Karpas-422 (cell line): ENCODE results near the gene TSC22D4. TPM values are rescaled to one million over a fixed set of nuclear protein-coding genes. Genes with fewer than 3 reads are reported as not detected.

Experiments used
- DNase-seq: peaks from one replicate; pipeline ENCODE4 v3.0.0-alpha.2; 2015
- H2AFZ ChIP-seq: fragments of 200-600 bp; sonication (generic); 2 replicates; pipeline ENCODE4 v1.6.1; 2014; ENCODE audit warnings: antibody characterized with exemption, low read length, mixed read lengths
- H3K27ac ChIP-seq: fragments of 200-600 bp; sonication (generic); 2 replicates; pipeline ENCODE4 v1.5.1; 2014; ENCODE audit warnings: mild to moderate bottlenecking, low read length, moderate library complexity
- H3K27me3 ChIP-seq: fragments of 200-600 bp; sonication (generic); 2 replicates; pipeline ENCODE4 v1.6.1; 2014; ENCODE audit warnings: low read length, mixed read lengths
- H3K36me3 ChIP-seq: fragments of 200-600 bp; sonication (generic); 2 replicates; pipeline ENCODE4 v1.6.1; 2014; ENCODE audit warnings: low read length, mixed read lengths; ENCODE audit not compliant: insufficient read depth
- H3K4me1 ChIP-seq: fragments of 200-600 bp; sonication (generic); 2 replicates; pipeline ENCODE4 v1.6.1; 2014; ENCODE audit warnings: mild to moderate bottlenecking, low read length, mixed read lengths
- H3K4me2 ChIP-seq: fragments of 200-600 bp; sonication (generic); 2 replicates; pipeline ENCODE4 v1.6.1; 2014; ENCODE audit warnings: low read length, low read depth, mild to moderate bottlenecking; ENCODE audit not compliant: poor library complexity, severe bottlenecking
- H3K4me3 ChIP-seq: fragments of 200-600 bp; sonication (generic); 2 replicates; pipeline ENCODE4 v1.5.1; 2014; ENCODE audit warnings: mild to moderate bottlenecking, antibody characterized with exemption, low read length, mixed read lengths
- H3K79me2 ChIP-seq: fragments of 200-600 bp; sonication (generic); 2 replicates; pipeline ENCODE4 v1.6.1; 2014; ENCODE audit warnings: mild to moderate bottlenecking, low read length, mixed read lengths
- H3K9ac ChIP-seq: fragments of 200-600 bp; sonication (generic); 2 replicates; pipeline ENCODE4 v1.6.0; 2014; ENCODE audit warnings: low read length
- H3K9me2 ChIP-seq: fragments of 200-600 bp; sonication (generic), shearing (Covaris generic); replicated peaks from 2 replicates; pipeline ENCODE4 v1.6.0; 2014; ENCODE audit warnings: mild to moderate bottlenecking, low read length, moderate library complexity; ENCODE audit not compliant: insufficient read depth
- H3K9me3 ChIP-seq: fragments of 300-700, 200-600 bp; sonication (generic); 2 replicates; pipeline ENCODE4 v1.6.1; 2014; ENCODE audit warnings: low read length, mixed read lengths
- H4K20me1 ChIP-seq: fragments of 200-600 bp; sonication (generic); 2 replicates; pipeline ENCODE4 v1.6.1; 2014; ENCODE audit warnings: mild to moderate bottlenecking, antibody characterized with exemption, low read length, low read depth; ENCODE audit not compliant: insufficient read depth
- total RNA-seq: library from RNA; depleted of rRNA; stranded (reverse); fragments of >200 nt; shearing (Covaris generic); gene quantifications from 2 replicates; pipeline ENCODE4 v1.2.3, GENCODE V29; 2014; ENCODE audit warnings: low replicate concordance

Gene TSC22D4
- total RNA-seq, 1 experiment from 2014 or later = 40.4 TPM

DNA sequence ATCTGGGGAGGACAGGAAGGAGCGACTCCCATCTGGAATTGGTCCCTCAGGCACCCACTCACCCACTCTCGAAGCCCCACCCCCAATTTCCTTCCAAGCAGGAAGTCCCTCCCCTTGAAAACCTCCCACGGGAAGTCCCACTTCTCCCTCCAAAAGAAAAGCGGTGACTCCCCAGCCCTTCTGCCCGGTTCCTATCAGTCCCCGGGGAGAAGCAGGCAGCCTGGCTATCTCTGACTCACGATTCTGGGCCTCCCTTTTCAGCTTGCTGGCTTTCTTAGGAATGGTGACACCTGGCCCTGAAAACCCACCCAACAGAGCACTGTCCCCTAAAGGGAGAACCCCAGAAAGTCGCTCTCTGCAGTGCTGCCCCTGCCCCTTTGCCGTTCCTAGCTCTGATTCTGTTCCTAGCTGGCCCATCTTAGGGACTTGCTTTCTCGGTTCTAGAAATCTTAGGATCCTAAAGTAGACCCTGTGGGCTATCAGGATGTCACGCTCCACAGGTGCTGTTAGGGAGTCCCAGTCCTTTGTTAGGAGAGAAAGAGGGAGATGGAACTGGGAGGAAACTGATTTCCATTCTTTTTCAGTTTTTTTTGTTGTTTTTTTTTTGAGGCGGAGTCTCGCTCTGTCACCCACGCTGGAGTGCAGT is 6.0 kb downstream of the TSC22D4 start:
- Histone ChIP-seq H3K27me3 (no peaks in the 10 kb centered on the region), H3K4me1 (peaks cover 30% of the 10 kb centered on the region), H3K4me3 (no peak overlapping the region), H3K9me2 (no peaks in the 10 kb centered on the region), H3K79me2 (peaks cover 27% of the 10 kb centered on the region), H3K36me3 (peaks cover 7% of the 10 kb centered on the region; the same call in 1 of the 2 replicates), H4K20me1 (no peaks in the 10 kb centered on the region), H3K9ac (no peak overlapping the region), H3K4me2 (no peak overlapping the region), H3K9me3 (no peaks in the 10 kb centered on the region), H3K27ac (no peak overlapping the region), H2AFZ (no peak overlapping the region)
- DNase-seq = no peak

DNA sequence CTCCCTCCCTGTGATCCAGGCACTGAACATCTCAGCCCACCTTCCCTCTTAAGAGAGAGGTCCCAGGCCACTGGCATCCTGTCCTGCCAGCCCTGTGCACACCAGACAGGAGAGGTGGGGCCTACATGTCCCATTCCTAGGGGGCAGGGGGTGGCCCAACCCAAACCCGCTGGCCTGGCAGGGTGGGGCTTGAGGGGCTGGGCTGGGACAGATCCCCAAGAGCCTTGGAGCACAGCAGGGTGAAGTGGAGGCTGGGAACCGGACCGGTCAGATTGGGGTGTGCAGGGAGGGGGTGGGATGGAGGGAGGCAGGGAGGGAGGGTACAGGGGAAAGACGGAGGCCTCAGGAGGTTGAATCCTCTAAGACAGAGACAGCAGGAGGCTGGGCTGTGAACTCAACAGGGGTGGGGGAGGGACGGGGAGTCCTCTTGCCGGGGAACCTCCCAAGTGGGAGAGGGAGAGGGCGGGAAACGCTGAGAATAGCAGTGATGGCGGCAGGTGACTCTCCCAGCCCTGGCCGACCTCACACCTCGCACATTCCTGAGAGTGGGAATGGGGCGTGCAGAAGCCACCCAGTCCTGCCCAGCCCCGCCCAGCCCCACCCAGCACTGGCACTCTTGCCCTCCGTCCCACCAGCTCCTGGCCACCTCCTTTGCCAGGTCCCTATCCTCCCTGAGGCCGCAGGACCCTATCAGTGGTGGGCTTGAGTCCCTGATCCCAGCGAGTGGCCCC is 6.7 kb downstream of the TSC22D4 start:
- H3K9ac ChIP-seq = no peak overlapping the region
- H3K9me2 ChIP-seq = no peaks in the 10 kb centered on the region
- no peak overlapping the region for H3K4me3 ChIP-seq
- no peaks in the 10 kb centered on the region for H3K27me3 ChIP-seq
- H3K4me2 ChIP-seq = no peak overlapping the region
- no peaks in the 10 kb centered on the region for H3K9me3 ChIP-seq
- H3K36me3 ChIP-seq = peaks cover 7% of the 10 kb centered on the region; the same call in 1 of the 2 replicates
- no peak overlapping the region for H2AFZ ChIP-seq
- H3K79me2 ChIP-seq = peaks cover 21% of the 10 kb centered on the region
- peaks cover 25% of the 10 kb centered on the region for H3K4me1 ChIP-seq
- no peaks in the 10 kb centered on the region for H4K20me1 ChIP-seq
- no peak overlapping the region for H3K27ac ChIP-seq
- DNase-seq = no peak

GRCh38 chr7:100471021-100471420 is 8.0 kb downstream of the TSC22D4 start:
- peaks cover 8% of the 10 kb centered on the region for H3K79me2 ChIP-seq
- H3K9ac ChIP-seq = no peak overlapping the region
- no peaks in the 10 kb centered on the region for H4K20me1 ChIP-seq
- no peaks in the 10 kb centered on the region for H3K27me3 ChIP-seq
- no peak overlapping the region for H3K4me2 ChIP-seq
- H2AFZ ChIP-seq = no peak overlapping the region
- DNase-seq = no peak
- no peak overlapping the region for H3K27ac ChIP-seq
- no peaks in the 10 kb centered on the region for H3K9me3 ChIP-seq
- H3K4me1 ChIP-seq = peaks cover 13% of the 10 kb centered on the region
- H3K4me3 ChIP-seq = no peak overlapping the region
- no peaks in the 10 kb centered on the region for H3K9me2 ChIP-seq
- peaks cover 7% of the 10 kb centered on the region; the same call in 1 of the 2 replicates for H3K36me3 ChIP-seq

GRCh38 chr7:100469227-100470044 is 9.6 kb downstream of the TSC22D4 start:
- Histone ChIP-seq H3K9me2 (no peaks in the 10 kb centered on the region), H2AFZ (no peak overlapping the region), H4K20me1 (no peaks in the 10 kb centered on the region), H3K36me3 (peaks cover 7% of the 10 kb centered on the region; the same call in 1 of the 2 replicates), H3K79me2 (no peaks in the 10 kb centered on the region), H3K9me3 (no peaks in the 10 kb centered on the region), H3K4me2 (no peak overlapping the region), H3K27ac (no peak overlapping the region), H3K4me1 (peaks cover 3% of the 10 kb centered on the region; the same call in 1 of the 2 replicates), H3K9ac (no peak overlapping the region), H3K27me3 (no peaks in the 10 kb centered on the region), H3K4me3 (no peak overlapping the region)
- peak; percentile 91 for DNase-seq

GRCh38 chr7:100467638-100468373 is 11.2 kb downstream of the TSC22D4 start:
- no peaks in the 10 kb centered on the region for H3K27me3 ChIP-seq
- peaks cover 2% of the 10 kb centered on the region; the same call in 1 of the 2 replicates for H3K36me3 ChIP-seq
- H3K9ac ChIP-seq = no peak overlapping the region
- no peaks in the 10 kb centered on the region for H3K9me2 ChIP-seq
- no peaks in the 10 kb centered on the region for H3K4me1 ChIP-seq
- H3K9me3 ChIP-seq = no peaks in the 10 kb centered on the region
- DNase-seq = no peak
- H3K79me2 ChIP-seq = no peaks in the 10 kb centered on the region
- no peak overlapping the region for H3K4me2 ChIP-seq
- H3K27ac ChIP-seq = no peak overlapping the region
- H4K20me1 ChIP-seq = no peaks in the 10 kb centered on the region
- no peak overlapping the region for H2AFZ ChIP-seq
- H3K4me3 ChIP-seq = no peak overlapping the region

- DNase-seq = no peak
- Histone ChIP-seq H3K4me3 (no peak overlapping the region), H3K27me3 (no peaks in the 10 kb centered on the region), H3K27ac (no peak overlapping the region), H3K9ac (no peak overlapping the region), H2AFZ (no peak overlapping the region), H3K79me2 (no peaks in the 10 kb centered on the region), H3K9me2 (no peaks in the 10 kb centered on the region), H3K36me3 (no peaks in the 10 kb centered on the region), H3K9me3 (no peaks in the 10 kb centered on the region), H3K4me2 (no peak overlapping the region), H3K4me1 (no peaks in the 10 kb centered on the region), H4K20me1 (no peaks in the 10 kb centered on the region)
Measured at GRCh38 chr7:100466653-100467605, 12.1 kb downstream of the TSC22D4 start.

DNA sequence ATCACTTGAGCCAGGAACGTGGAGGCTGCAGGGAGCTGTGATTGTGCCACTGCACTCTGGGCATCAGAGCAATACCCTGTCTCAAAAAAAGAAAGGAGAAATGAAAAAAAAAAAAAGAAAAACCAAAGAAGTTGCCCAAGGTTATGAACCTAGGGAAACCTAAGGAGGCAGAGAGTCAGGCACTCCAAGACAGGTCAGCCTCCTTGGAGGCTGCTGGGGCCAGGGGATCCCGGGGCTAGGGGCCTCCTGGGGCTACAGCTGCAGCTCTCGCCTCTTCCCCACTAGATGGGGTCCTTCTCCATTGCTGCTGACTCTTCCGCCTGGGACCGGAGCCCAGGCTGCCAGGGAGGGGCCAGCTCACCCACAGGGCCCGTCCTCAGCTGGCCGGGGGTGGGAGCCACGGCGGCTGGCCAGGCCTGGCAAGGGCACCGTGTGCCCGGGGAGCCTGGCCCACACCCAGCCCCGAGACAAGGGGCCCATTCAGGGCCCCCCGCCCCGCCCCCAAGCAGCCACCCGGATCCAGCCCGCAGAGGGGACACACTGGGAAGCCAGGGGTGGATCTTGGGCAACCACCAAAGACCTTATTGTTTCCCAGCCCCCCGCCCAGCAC is 13.2 kb downstream of the TSC22D4 start:
- no peaks in the 10 kb centered on the region for H3K9me2 ChIP-seq
- no peak overlapping the region for H2AFZ ChIP-seq
- H3K4me2 ChIP-seq = no peak overlapping the region
- DNase-seq = peak; percentile 57
- H3K4me3 ChIP-seq = no peak overlapping the region
- no peaks in the 10 kb centered on the region for H3K4me1 ChIP-seq
- H3K9ac ChIP-seq = no peak overlapping the region
- H3K36me3 ChIP-seq = no peaks in the 10 kb centered on the region
- no peaks in the 10 kb centered on the region for H3K79me2 ChIP-seq
- no peak overlapping the region for H3K27ac ChIP-seq
- no peaks in the 10 kb centered on the region for H4K20me1 ChIP-seq
- no peaks in the 10 kb centered on the region for H3K9me3 ChIP-seq
- H3K27me3 ChIP-seq = no peaks in the 10 kb centered on the region
